Medulla oblongata (tissue), 1 donor: ENCODE data around the gene MED14.

Experiments
- DNase-seq: peaks from one replicate; pipeline ENCODE4 v3.0.0-alpha.2; 2015; ENCODE audit errors: extremely low spot score

Gene MED14

GRCh38 chrX:40612511-40612910, 122.8 kb downstream of the MED14 start:
- no peak for DNase-seq

DNA sequence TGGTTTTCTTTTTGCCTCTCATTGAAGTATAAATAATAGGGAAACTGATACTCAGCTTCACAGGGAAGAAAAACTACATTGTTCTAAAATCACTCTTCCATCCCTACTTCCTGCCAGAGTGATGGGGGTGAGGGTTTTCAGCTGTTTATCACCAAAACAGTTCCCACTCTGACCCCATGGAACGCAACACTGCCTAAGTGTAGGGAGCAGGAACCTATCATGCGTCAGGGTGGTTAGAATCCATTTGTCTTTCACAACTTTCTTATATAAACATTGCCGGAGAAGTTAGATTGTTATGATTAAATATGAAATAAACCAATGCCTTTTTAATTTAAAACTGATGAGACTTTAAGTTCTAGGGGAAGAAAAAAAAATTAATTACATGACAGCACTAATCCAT, 128.0 kb downstream of the MED14 start:
- DNase-seq: no peak

GRCh38 chrX:40603446-40603845, 131.9 kb downstream of the MED14 start:
- DNase-seq: no peak
